ENCODE measurements around the gene LRRC14B.
"Not testable (repeated sequence)": the region's sequence is repeated elsewhere in the genome, so short reads cannot be mapped to it uniquely, and the experiment has no call there.

LRRC14B gene

DNA sequence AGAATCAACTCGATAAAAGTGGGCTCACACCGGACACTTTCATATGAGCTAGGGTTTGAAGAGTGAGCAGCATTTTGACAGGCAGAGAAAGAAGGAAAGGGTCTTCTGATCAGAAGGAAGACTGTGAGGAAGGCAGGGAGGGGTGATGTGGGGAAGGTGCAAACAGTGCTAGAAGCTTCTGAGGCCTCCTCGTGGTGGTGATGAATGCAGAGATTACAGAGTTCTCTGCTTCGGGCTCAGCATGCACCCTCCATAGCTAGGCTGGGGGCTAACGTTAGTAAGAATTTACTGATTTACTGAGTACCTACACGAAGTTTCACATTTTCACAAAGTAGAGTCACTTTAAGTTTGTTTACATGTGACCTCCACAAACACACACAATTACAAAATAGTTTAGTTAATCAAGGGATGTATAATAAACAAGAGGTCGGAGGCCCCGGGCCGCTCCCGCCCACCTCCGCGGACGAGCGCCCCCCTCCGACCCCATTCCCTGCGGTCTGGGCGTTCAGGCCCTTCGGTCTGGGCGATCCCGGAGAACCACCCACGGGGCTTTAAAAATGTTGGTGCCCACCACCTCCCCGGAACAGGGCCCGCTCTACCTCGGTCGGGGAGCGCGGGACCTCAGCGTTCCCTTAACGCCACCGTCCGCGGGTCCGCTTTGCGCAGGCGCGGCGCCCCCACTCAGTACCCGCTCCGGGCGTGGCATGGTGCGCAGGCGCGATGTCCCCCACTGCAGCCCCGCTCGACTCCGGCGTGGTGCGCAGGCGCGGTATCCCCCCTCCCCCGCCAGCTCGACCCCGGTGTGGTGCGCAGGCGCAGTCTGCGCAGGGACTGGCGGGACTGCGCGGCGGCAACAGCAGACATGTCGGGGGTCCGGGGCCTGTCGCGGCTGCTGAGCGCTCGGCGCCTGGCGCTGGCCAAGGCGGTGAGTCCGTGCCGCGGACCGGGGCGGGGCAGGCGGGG is 26.5 kb downstream of the LRRC14B start, which contains the start of the genes CCDC127 and SDHA:
TSS of gene CCDC127 (minus strand) at position 660 of the 963 bp plus-strand sequence. CDS start 1,304 bp downstream, outside the sequence.
TSS of gene SDHA (plus strand) at position 827 of the 963 bp plus-strand sequence. CDS start at position 863, 36 bp downstream.
- peak; percentile 97 for FAIRE-seq
- peak; percentile 99 for DNase-seq (ENCODE audit: insufficient read length, low spot score)
- TF ChIP-seq POLR2AphosphoS5 (IDR thresholded peaks at IDR 0.05; ENCODE audit: low read depth, low read length) (0 out of 2 replicates have a peak, but pooled peaks have one; percentile 48), TAF1 (IDR thresholded peaks at IDR 0.05; ENCODE audit: low read depth, low read length) (0 out of 2 replicates have a peak, but pooled peaks have one; percentile 44), POLR2A (IDR thresholded peaks at IDR 0.05; ENCODE audit: low read depth, low read length) (0 out of 2 replicates have a peak, but pooled peaks have one; percentile 42)

DNA sequence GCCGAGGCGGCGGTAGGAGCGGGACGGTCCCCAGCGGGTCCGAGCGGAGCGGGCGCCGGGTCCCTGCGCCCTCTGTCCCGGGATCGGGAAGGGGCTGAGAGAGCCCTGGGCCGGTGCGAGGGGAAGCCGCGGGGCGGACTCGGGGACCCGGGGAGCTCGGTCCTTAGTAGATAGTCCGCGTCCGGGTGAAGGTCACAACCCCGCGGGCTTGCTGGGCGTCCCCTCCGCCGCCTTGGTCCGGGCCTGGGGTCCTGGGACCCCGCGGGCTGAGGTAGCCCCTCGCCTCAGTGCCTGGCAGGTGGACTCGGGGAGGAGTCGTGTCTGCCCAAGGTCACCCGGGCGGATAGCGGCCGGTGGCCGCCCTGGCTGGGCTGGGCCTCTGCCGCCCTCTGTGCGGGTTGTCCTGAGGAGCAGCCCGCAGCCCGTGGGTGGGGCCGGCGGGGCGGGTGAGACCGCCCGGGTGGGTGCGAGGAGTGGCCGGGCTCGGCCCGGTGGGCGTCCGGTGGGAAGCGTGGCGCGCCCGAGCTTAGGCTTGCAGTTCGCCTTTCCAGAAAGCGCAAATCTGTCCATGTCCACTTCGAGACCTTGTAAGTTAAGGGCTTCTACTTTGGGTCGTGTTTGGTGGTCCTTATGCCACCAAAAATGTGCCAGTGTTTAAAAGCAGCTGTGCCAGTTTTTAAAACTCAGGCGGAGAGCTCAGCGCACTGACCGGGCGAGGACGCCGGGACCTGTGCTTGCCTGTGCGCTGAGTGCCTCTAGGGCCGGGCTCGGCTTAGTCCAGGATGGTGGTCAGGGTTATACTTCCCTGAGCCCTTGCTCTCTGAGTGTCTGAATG is 27.4 kb downstream of the LRRC14B start:
- TF ChIP-seq POU2F2 (IDR thresholded peaks at IDR 0.05; ENCODE audit: low read depth, low read length) = no peak
- TF ChIP-seq TAF1 (IDR thresholded peaks at IDR 0.05; ENCODE audit: low read depth, low read length) = no peak
- TF ChIP-seq SPI1 (IDR thresholded peaks at IDR 0.05; ENCODE audit: low read depth, low read length) = no peak
- TF ChIP-seq POLR2AphosphoS5 (IDR thresholded peaks at IDR 0.05; ENCODE audit: low read depth, low read length) = no peak
- TF ChIP-seq PAX5 (IDR thresholded peaks at IDR 0.05; ENCODE audit: insufficient read depth, low read length, severe bottlenecking) = no peak
- TF ChIP-seq POLR2A (IDR thresholded peaks at IDR 0.05; ENCODE audit: low read depth, low read length) = no peak
- DNase-seq (ENCODE audit: insufficient read length, low spot score) = no peak
- FAIRE-seq = no peak

DNA sequence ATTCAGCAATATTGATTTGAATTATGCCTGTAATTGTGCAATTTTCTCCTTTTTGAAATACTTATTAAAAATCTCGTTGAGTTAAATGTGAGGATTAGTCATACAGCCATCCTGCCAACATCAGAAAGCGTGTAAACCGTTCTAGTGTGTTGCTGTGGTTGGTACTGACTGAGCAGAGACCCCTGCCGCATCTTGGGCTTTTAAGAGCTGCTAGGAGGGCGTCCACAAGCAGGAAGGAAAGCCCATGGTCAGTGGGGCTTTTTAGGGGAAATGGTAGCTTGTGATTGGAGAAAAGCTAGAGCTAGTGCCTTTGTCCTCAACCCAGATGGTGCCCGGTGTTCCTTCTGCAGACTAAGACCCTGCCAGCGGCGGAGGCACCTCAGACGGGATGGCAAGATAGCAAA is 28.2 kb downstream of the LRRC14B start:
- DNase-seq (ENCODE audit: insufficient read length, low spot score) (no peak), FAIRE-seq (no peak)
- TF ChIP-seq POLR2A (IDR thresholded peaks at IDR 0.05; ENCODE audit: low read depth, low read length) = no peak
- no peak for TF ChIP-seq POLR2AphosphoS5 (IDR thresholded peaks at IDR 0.05; ENCODE audit: low read depth, low read length)
- TF ChIP-seq POU2F2 (IDR thresholded peaks at IDR 0.05; ENCODE audit: low read depth, low read length) = no peak
- no peak for TF ChIP-seq TAF1 (IDR thresholded peaks at IDR 0.05; ENCODE audit: low read depth, low read length)
- no peak for TF ChIP-seq PAX5 (IDR thresholded peaks at IDR 0.05; ENCODE audit: insufficient read depth, low read length, severe bottlenecking)
- TF ChIP-seq SPI1 (IDR thresholded peaks at IDR 0.05; ENCODE audit: low read depth, low read length) = no peak

DNA sequence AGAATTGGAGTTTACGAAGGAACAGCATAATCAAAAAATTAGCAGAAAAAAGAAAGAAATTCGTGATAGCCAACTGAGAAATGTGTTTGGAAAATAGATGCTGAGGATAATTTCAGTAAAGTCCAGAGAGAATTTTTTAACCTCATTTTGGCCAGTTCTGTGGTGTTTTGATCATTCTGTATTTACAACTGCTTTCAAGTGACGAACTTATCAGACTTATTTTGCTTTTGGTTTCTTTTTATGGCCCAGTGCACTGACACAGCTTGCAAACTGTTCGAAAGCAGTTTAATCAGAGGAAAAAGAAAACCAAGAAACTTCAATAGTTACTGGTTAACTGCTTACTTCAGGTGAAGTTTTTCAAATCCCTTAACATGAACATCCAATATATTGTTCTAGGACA is 28.7 kb downstream of the LRRC14B start:
- TF ChIP-seq POLR2AphosphoS5 (IDR thresholded peaks at IDR 0.05; ENCODE audit: low read depth, low read length) (no peak), POU2F2 (IDR thresholded peaks at IDR 0.05; ENCODE audit: low read depth, low read length) (no peak), SPI1 (IDR thresholded peaks at IDR 0.05; ENCODE audit: low read depth, low read length) (no peak), PAX5 (IDR thresholded peaks at IDR 0.05; ENCODE audit: insufficient read depth, low read length, severe bottlenecking) (no peak), TAF1 (IDR thresholded peaks at IDR 0.05; ENCODE audit: low read depth, low read length) (no peak), POLR2A (IDR thresholded peaks at IDR 0.05; ENCODE audit: low read depth, low read length) (no peak)
- DNase-seq (ENCODE audit: insufficient read length, low spot score) (no peak), FAIRE-seq (no peak)

DNA sequence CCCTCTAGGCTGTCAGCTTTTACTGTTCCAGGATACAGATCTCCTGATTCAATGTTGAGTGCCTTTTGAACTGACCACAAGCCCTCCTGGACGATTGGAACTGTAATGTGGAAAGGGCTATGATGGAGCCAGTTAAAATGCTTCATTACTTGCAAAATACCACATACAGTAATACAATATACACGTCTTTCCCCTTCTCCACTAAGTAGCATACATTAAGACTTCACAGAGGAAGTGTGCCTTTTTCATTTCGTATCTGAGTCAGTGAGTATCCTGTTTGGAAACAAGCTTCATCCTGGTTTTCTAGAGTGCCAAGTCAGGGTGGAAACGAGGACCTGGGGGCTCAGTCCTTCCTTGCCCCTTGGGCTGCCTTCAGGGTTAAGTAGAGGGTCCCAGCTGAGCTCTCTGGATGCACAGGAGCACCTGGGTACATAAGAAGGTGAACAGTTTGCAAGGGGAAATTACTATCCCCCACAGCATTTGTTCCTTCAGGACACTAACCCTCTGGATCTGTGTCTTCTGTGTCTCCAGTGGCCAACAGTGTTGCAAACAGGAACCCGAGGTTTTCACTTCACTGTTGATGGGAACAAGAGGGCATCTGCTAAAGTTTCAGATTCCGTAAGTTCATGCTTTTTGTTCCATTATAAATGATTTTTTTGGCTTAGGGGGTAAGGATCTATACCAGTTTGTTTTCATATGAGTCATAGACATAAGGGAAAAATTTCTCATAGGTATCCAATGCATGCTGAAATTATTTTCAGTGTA is 31.8 kb downstream of the LRRC14B start:
- not testable (repeated sequence) for FAIRE-seq; DNase-seq (ENCODE audit: insufficient read length, low spot score)
- TF ChIP-seq SPI1 (IDR thresholded peaks at IDR 0.05; ENCODE audit: low read depth, low read length) = peak; percentile 84

DNA sequence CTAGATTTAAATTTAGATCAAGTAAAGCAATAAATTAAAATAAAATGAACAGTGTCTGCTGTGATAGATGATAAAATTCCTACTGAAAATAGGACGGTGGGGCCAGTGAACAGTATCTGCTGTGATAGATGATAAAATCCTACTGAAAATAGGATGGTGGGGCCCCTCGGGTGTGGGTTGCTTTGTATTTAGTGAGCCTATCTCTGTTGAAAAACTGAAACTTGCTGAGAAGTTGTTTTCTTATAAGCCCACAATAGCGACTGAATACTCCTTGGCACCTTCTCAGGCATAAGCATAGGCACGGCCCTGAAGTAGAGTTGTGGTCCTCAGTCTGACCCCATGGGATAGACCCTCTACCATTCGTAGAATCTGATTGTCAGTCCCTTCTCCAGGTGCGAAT is 32.5 kb downstream of the LRRC14B start:
- FAIRE-seq (no peak), DNase-seq (ENCODE audit: insufficient read length, low spot score) (no peak)
- no peak for TF ChIP-seq PAX5 (IDR thresholded peaks at IDR 0.05; ENCODE audit: insufficient read depth, low read length, severe bottlenecking)
- no peak for TF ChIP-seq POLR2A (IDR thresholded peaks at IDR 0.05; ENCODE audit: low read depth, low read length)

DNA sequence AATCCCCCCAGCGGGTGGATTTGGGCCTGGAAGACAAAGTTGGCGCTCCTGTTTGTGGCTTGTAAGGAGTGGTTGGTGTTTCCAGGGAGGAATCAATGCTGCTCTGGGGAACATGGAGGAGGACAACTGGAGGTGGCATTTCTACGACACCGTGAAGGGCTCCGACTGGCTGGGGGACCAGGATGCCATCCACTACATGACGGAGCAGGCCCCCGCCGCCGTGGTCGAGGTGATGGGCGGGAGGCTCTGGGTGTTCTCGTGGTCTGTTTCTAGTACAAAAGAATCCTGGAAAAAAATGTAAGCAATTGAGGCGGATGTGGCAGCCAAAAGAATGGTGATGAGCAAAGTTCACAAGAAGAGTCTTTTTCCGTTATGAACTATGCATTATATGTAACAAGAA is 34.0 kb downstream of the LRRC14B start:
- no peak for DNase-seq (ENCODE audit: insufficient read length, low spot score)
- FAIRE-seq = no peak
- no peak for TF ChIP-seq POLR2AphosphoS5 (IDR thresholded peaks at IDR 0.05; ENCODE audit: low read depth, low read length)
- TF ChIP-seq PAX5 (IDR thresholded peaks at IDR 0.05; ENCODE audit: insufficient read depth, low read length, severe bottlenecking) = no peak
- TF ChIP-seq POLR2A (IDR thresholded peaks at IDR 0.05; ENCODE audit: low read depth, low read length) = no peak
- no peak for TF ChIP-seq POU2F2 (IDR thresholded peaks at IDR 0.05; ENCODE audit: low read depth, low read length)
- TF ChIP-seq SPI1 (IDR thresholded peaks at IDR 0.05; ENCODE audit: low read depth, low read length) = no peak
- no peak for TF ChIP-seq TAF1 (IDR thresholded peaks at IDR 0.05; ENCODE audit: low read depth, low read length)

DNA sequence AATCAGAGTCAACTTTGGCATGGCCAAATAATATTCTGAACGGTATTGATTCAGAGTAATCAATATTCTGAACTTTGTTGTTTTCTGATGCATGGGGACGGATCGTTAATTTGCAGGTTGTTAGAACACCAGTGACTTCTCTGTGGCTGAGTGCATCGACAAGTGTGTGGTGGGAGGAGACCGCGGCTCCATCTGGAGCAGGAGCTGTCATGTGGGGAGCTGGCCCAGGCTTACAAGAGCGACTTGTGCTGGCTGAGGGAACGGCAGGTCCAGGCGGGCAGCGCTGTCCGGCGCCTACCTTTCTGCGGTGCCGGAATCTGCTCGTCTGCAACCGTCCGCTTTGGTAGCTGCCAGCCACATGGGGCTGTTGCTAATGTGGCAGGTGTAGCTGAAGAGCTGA is 36.1 kb downstream of the LRRC14B start:
- not testable (repeated sequence) for FAIRE-seq; DNase-seq (ENCODE audit: insufficient read length, low spot score)

DNA sequence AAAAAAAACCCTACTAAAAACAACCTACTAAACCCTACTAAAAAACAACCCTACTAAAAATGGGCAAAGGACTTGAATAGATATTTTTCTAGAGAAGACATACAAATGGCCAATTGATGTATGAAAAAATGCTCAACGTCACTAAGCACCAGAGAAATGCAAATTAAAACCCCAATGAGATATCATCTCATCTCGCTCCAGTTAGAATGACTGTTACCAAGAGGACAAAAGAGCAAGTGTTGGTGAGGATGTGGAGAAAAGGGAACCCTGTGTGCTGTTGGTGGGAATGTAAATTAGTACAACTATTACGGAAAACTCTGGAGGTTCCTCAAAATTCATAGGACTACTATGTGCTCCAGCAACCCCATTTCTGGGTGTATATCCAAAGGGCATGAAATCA is 37.6 kb downstream of the LRRC14B start:
- DNase-seq (ENCODE audit: insufficient read length, low spot score) (no peak), FAIRE-seq (no peak)
- TF ChIP-seq PAX5 (IDR thresholded peaks at IDR 0.05; ENCODE audit: insufficient read depth, low read length, severe bottlenecking) = no peak
- TF ChIP-seq SPI1 (IDR thresholded peaks at IDR 0.05; ENCODE audit: low read depth, low read length) = no peak
- no peak for TF ChIP-seq TAF1 (IDR thresholded peaks at IDR 0.05; ENCODE audit: low read depth, low read length)
- TF ChIP-seq POU2F2 (IDR thresholded peaks at IDR 0.05; ENCODE audit: low read depth, low read length) = no peak
- TF ChIP-seq POLR2A (IDR thresholded peaks at IDR 0.05; ENCODE audit: low read depth, low read length) = no peak
- no peak for TF ChIP-seq POLR2AphosphoS5 (IDR thresholded peaks at IDR 0.05; ENCODE audit: low read depth, low read length)
